PFSK-1 (cell line): ENCODE results near the gene KAZALD1.
A peak's percentile ranks its signal among the peaks of the same experiment; 100 is the strongest.

Experiments
- FOXP2 ChIP-seq: optimal IDR thresholded peaks from 2 replicates; pipeline ENCODE3; 2011; ENCODE audit warnings: borderline replicate concordance, control low read depth, inconsistent platforms; ENCODE audit not compliant: insufficient read depth; ENCODE audit errors: extremely low read length, extremely low read depth
- POLR2AphosphoS5 ChIP-seq: IDR thresholded peaks from 2 replicates; pipeline ENCODE4 v1.6.1; 2012; ENCODE audit warnings: low read depth, mild to moderate bottlenecking, control low read depth, low read length, moderate library complexity
- REST ChIP-seq, 2 experiments: IDR thresholded peaks; 2 replicates each; pipeline versions ENCODE4 v1.6.1 to v1.8.0; 2011 to 2012; ENCODE audit warnings: low read depth in 2 of 2, low read length in 2 of 2, control low read depth in 1 of 2, inconsistent platforms in 1 of 2, mild to moderate bottlenecking in 1 of 2, moderate library complexity in 1 of 2; ENCODE audit not compliant: insufficient read depth in 1 of 2
- SIN3A ChIP-seq: IDR thresholded peaks from 2 replicates; pipeline ENCODE4 v1.6.1; 2012; ENCODE audit warnings: mild to moderate bottlenecking, low read length, moderate library complexity, borderline replicate concordance; ENCODE audit not compliant: insufficient read depth
- TAF1 ChIP-seq: IDR thresholded peaks from 2 replicates; pipeline ENCODE4 v1.6.1; 2012; ENCODE audit warnings: low read length, control low read depth, borderline replicate concordance; ENCODE audit not compliant: insufficient read depth

GRCh38 chr10:101060951-101061623, 702 bp upstream of the KAZALD1 start:
- TF ChIP-seq POLR2AphosphoS5 (peak; percentile 44), TAF1 (peak; percentile 48; the same call in 1 of the 2 replicates), REST (IDR thresholded peaks at IDR 0.05; ENCODE audit: insufficient read depth in 1 of 2, low read depth in 2 of 2, low read length in 2 of 2) (0 out of 4 replicates have a peak, but pooled peaks of 1 of the 2 experiments have one; percentile 6), SIN3A (no peak), FOXP2 (no peak)
